ENCODE results near the gene WSCD2. TPM values are rescaled to one million over a fixed set of nuclear protein-coding genes. Genes with fewer than 3 reads are reported as not detected.

WSCD2 gene
- total RNA-seq, 1 donor from 2014 or later = 0.04 TPM

DNA sequence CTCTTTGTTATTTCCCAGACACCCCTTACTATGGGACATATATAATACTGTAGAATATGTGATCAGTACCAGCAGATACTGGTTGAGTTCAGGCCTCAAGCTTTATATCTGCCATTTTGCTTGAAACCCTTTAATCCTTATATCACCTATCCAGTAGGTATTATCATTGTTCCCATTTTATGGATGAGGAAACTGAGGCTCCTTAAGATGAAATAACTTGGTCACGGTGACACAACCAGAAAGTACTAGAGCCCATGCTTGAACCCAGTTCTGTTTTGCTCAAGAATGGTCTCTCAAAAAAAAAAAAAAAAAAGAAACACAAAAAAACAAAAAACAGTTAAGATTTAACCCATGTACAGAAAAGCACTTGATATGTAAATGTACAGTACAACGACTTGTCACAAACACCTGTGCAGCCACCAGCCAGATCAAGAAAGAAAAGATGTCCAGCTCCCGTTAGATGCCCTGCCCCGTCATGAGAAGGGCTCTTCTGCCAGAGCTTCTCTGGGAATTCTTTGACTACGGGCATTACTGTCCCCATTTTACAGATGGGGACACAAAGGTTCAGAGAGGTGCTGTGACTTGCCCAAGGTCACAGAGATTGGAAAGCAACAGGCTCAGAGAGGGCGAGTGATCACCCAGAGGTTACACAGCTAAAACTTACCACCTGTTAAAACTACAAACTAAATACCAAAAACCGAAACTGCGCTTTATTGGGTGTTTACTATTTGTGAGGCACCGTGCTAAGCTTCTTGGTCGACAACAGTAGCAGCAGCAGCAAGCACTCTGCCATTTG, 669 bp upstream of the WSCD2 start:
- no peaks in the 10 kb centered on the region for H3K36me3 ChIP-seq (ENCODE audit: control insufficient read depth, insufficient read depth, low read length)
- no peak for DNase-seq (ENCODE audit: low read depth)
- no peak for TF ChIP-seq CTCF (IDR thresholded peaks at IDR 0.05; ENCODE audit: insufficient read depth, low read length, poor library complexity, severe bottlenecking)
- peaks cover 26% of the 10 kb centered on the region for H3K27me3 ChIP-seq (ENCODE audit: control insufficient read depth, insufficient read depth, low read length)
- H3K4me3 ChIP-seq (ENCODE audit: low read depth, low read length) = no peak overlapping the region

GRCh38 chr12:108131035-108131434, 1.9 kb downstream of the WSCD2 start:
- Histone ChIP-seq H3K4me3 (ENCODE audit: low read depth, low read length) (no peak overlapping the region), H3K27me3 (ENCODE audit: control insufficient read depth, insufficient read depth, low read length) (peaks cover 29% of the 10 kb centered on the region), H3K36me3 (ENCODE audit: control insufficient read depth, insufficient read depth, low read length) (no peaks in the 10 kb centered on the region)
- no peak for DNase-seq (ENCODE audit: low read depth)
- TF ChIP-seq CTCF (IDR thresholded peaks at IDR 0.05; ENCODE audit: insufficient read depth, low read length, poor library complexity, severe bottlenecking) = no peak

DNA sequence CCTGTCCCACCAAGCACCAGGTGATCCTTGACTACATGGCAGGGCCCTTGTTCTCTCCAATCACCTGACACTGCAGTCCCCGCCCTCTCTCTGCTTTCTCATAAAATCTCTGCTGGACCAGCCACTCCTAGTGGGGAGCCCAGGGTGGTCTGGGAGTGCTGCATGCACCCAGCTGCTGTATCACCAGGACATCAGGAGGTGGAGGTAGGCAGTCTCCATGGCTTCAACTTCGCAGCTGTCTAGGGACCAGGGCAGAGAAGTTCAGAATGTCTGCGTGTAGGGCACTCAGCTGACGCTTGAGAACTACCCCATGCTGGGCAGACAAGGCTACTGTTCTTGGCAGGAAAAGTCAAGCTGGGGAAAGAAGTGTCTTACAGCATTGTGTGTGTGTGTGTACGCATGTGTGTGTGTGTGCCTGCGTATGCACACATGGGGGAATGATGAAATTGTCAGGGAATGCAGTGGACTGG, 2.6 kb downstream of the WSCD2 start:
- Histone ChIP-seq H3K36me3 (ENCODE audit: control insufficient read depth, insufficient read depth, low read length) (no peaks in the 10 kb centered on the region), H3K27me3 (ENCODE audit: control insufficient read depth, insufficient read depth, low read length) (peaks cover 29% of the 10 kb centered on the region), H3K4me3 (ENCODE audit: low read depth, low read length) (no peak overlapping the region)
- TF ChIP-seq CTCF (IDR thresholded peaks at IDR 0.05; ENCODE audit: insufficient read depth, low read length, poor library complexity, severe bottlenecking) = no peak
- no peak for DNase-seq (ENCODE audit: low read depth)

DNA sequence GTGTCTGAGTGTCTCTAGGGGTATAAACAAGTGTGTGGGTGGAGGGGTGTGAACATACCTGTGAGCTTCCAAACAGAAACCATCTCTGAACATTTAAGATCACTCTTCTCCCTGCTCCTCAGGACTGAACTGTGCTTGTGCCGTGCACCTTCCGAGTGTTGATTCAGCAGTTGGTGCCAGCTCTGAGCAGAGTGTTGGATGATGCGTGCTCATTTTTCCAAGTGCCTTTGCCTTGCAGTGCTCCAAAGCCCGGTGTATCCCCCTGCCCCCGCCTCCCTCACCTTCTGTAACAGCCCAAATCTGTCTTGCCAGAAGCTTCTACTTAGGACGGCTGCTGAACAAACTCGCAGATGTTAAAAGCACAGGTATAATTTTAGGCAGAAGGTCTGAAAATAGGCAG, 4.4 kb downstream of the WSCD2 start:
- no peak for TF ChIP-seq CTCF (IDR thresholded peaks at IDR 0.05; ENCODE audit: insufficient read depth, low read length, poor library complexity, severe bottlenecking)
- H3K27me3 ChIP-seq (ENCODE audit: control insufficient read depth, insufficient read depth, low read length) = peaks cover 27% of the 10 kb centered on the region
- DNase-seq (ENCODE audit: low read depth) = no peak
- no peaks in the 10 kb centered on the region for H3K36me3 ChIP-seq (ENCODE audit: control insufficient read depth, insufficient read depth, low read length)
- no peak overlapping the region for H3K4me3 ChIP-seq (ENCODE audit: low read depth, low read length)

DNA sequence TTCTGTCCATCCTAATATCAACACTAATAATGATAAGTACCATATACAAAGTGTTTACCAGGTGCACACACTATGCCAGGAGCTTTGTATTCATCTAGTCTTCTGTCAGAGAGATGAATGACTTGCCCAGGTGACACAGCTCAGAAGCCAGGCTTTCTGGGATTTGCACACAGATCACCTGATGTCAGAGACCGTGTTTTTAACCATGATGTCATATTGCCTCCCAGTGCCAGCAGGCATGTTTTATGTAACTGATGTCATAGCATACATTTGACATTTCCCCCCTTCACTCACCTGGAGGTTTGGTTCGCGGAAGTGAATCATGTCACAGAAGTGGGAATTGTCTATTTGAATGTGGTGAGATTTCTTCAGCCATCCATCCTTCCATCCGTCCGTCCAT, 5.7 kb downstream of the WSCD2 start:
- Histone ChIP-seq H3K36me3 (ENCODE audit: control insufficient read depth, insufficient read depth, low read length) (no peaks in the 10 kb centered on the region), H3K27me3 (ENCODE audit: control insufficient read depth, insufficient read depth, low read length) (peaks cover 15% of the 10 kb centered on the region), H3K4me3 (ENCODE audit: low read depth, low read length) (no peak overlapping the region)
- no peak for DNase-seq (ENCODE audit: low read depth)
- TF ChIP-seq CTCF (IDR thresholded peaks at IDR 0.05; ENCODE audit: insufficient read depth, low read length, poor library complexity, severe bottlenecking) = no peak

DNA sequence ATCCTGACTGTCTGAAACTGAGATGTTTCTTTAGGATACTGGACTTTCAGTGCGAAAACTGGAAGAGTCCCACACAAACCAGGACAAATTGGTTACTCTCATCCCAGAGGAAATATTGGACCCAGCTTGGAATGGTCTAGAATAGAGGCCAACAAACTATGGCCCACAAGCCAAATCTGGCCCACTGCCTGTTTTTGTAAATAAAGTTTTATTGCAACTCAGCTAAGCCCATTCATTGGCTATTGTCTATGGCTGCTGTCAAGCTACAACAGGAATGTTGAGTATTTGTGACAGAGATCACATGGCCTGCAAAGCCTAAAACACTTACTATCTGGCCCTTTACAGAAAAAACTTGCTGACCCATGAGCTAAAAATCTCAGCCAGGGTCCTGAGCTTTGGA, 6.5 kb downstream of the WSCD2 start:
- Histone ChIP-seq H3K36me3 (ENCODE audit: control insufficient read depth, insufficient read depth, low read length) (no peaks in the 10 kb centered on the region), H3K27me3 (ENCODE audit: control insufficient read depth, insufficient read depth, low read length) (peaks cover 6% of the 10 kb centered on the region), H3K4me3 (ENCODE audit: low read depth, low read length) (no peak overlapping the region)
- no peak for TF ChIP-seq CTCF (IDR thresholded peaks at IDR 0.05; ENCODE audit: insufficient read depth, low read length, poor library complexity, severe bottlenecking)
- no peak for DNase-seq (ENCODE audit: low read depth)
